K562 (cell line): Measurements from ENCODE around the gene TMCC1. TPM values are rescaled to one million over a fixed set of nuclear protein-coding genes. Genes with fewer than 3 reads are reported as not detected.

ENCODE experiments used
- ATAC-seq: fragments of 200-7000 bp; cut with Tn5 transposase; 3 replicates; pipeline ENCODE4 v1.9.1; 2020; ENCODE audit warnings: moderate library complexity
- BruUV-seq: library from RNA; stranded (reverse); fragments of 400-500 nt; replicated peaks from 2 replicates; lab custom pipeline; 2021; lab: Mats Ljungman, UMichigan
- CTCF ChIA-PET: fragments of 300-600 bp; formaldehyde crosslinking; extraction: SDS; loops from one replicate; lab custom pipeline; 2021; ENCODE audit warnings: low intra/inter-chr PET ratio; lab: Yijun Ruan, JAX
- POLR2A ChIA-PET: fragments of 300-600, 350-650 bp; sonication (Branson Sonifier 250); formaldehyde crosslinking; extraction: SDS; loops from one replicate; lab custom pipeline; 2021; ENCODE audit warnings: antibody characterized with exemption, inconsistent platforms; lab: Yijun Ruan, JAX
- DNase-seq, 4 experiments: peaks; one replicate each; pipeline versions ENCODE4 v3.0.0 to v3.0.0-alpha.2; 2011 to 2018; ENCODE audit warnings: low spot score in 3 of 4, mixed read lengths in 3 of 4; ENCODE audit errors: extremely low read depth in 1 of 4
- FAIRE-seq: peaks from 2 replicates; lab custom pipeline; 2011; peaks lifted over from hg19 to GRCh38; lab: Jason Lieb, UNC
- H2AFZ ChIP-seq: 2 replicates; pipeline ENCODE4 v1.6.0; 2011; ENCODE audit warnings: low read depth, low read length, control low read depth, inconsistent platforms
- H3K27ac ChIP-seq: fragments of 200-600 bp; 3 replicates; pipeline ENCODE4 v1.8.0; 2011; ENCODE audit warnings: low read depth, mild to moderate bottlenecking, control low read depth, inconsistent platforms, low read length, moderate library complexity, mixed read lengths; ENCODE audit errors: extremely low read depth
- H3K27me3 ChIP-seq, 2 experiments: fragments of 300-600 bp in 1 of 2; 2 replicates in 1 of 2; 3 replicates in 1 of 2; pipeline versions ENCODE4 v1.6.0 to v1.8.0; 2011; ENCODE audit warnings: inconsistent platforms in 2 of 2, low read length in 2 of 2, mild to moderate bottlenecking in 1 of 2, mixed read lengths in 1 of 2, moderate library complexity in 1 of 2; ENCODE audit not compliant: control insufficient read depth in 2 of 2, insufficient read depth in 2 of 2
- H3K36me3 ChIP-seq: fragments of 300-600 bp; 3 replicates; pipeline ENCODE4 v1.8.0; 2011; ENCODE audit warnings: mild to moderate bottlenecking, low read length, inconsistent platforms; ENCODE audit not compliant: control insufficient read depth, insufficient read depth
- H3K4me1 ChIP-seq, 2 experiments: fragments of 200-600 bp in 1 of 2; replicated peaks in 1 of 2; 2 replicates in 1 of 2; 3 replicates in 1 of 2; pipeline versions ENCODE4 v1.5.1 to v1.8.0; 2011; ENCODE audit warnings: inconsistent platforms in 2 of 2, low read length in 2 of 2, mild to moderate bottlenecking in 1 of 2, mixed read lengths in 1 of 2, moderate library complexity in 1 of 2; ENCODE audit not compliant: control insufficient read depth in 2 of 2, insufficient read depth in 2 of 2
- H3K4me2 ChIP-seq: 2 replicates; pipeline ENCODE4 v1.6.1; 2011; ENCODE audit warnings: low read length, control low read depth, inconsistent platforms, mixed read lengths; ENCODE audit not compliant: insufficient read depth
- H3K4me3 ChIP-seq: fragments of 200-600 bp; sonication (generic), shearing (Covaris generic); 2 replicates; pipeline ENCODE4 v1.5.1; 2016; ENCODE audit warnings: control low read depth, inconsistent platforms
- H3K79me2 ChIP-seq: fragments of 200-600 bp; 3 replicates; pipeline ENCODE4 v1.8.0; 2011; ENCODE audit warnings: low read length, inconsistent platforms; ENCODE audit not compliant: control insufficient read depth, insufficient read depth
- H3K9ac ChIP-seq, 2 experiments: 2 replicates each; pipeline versions ENCODE4 v1.6.0 to v1.6.1; 2011; ENCODE audit warnings: low read depth in 2 of 2, low read length in 2 of 2, control low read depth in 1 of 2, inconsistent platforms in 1 of 2, mild to moderate bottlenecking in 1 of 2, mixed read lengths in 1 of 2; ENCODE audit not compliant: insufficient read depth in 1 of 2
- H3K9me1 ChIP-seq: one replicate; pipeline ENCODE4 v1.6.0; 2011; ENCODE audit warnings: inconsistent platforms, mild to moderate bottlenecking, low read length, moderate library complexity; ENCODE audit not compliant: control insufficient read depth, insufficient read depth
- H3K9me3 ChIP-seq: replicated peaks from 2 replicates; pipeline ENCODE4 v1.5.1; 2011; ENCODE audit warnings: low read depth, low read length, inconsistent platforms; ENCODE audit not compliant: control insufficient read depth, insufficient read depth
- H4K20me1 ChIP-seq: replicated peaks from 2 replicates; pipeline ENCODE4 v1.6.1; 2011; ENCODE audit warnings: low read length, inconsistent platforms, mixed read lengths; ENCODE audit not compliant: control insufficient read depth, insufficient read depth
- ADNP ChIP-seq: fragments of 200-800 bp; sonication (Bioruptor generic); IDR thresholded peaks from 2 replicates; pipeline ENCODE4 v1.6.1; 2016; ENCODE audit warnings: missing genetic modification characterization, missing compliant biosample characterization
- BCOR ChIP-seq: fragments of 450-650 bp; IDR thresholded peaks from 2 replicates; pipeline ENCODE4 v1.6.1; 2016
- EGR1 ChIP-seq: fragments of 450-650 bp; conservative IDR thresholded peaks from 2 replicates; pipeline ENCODE4 v1.6.1; 2017; ENCODE audit warnings: mild to moderate bottlenecking
- GATAD2A ChIP-seq: fragments of 450-650 bp; IDR thresholded peaks from 2 replicates; pipeline ENCODE4 v1.6.1; 2017
- HMG20A ChIP-seq: fragments of 450-650 bp; formaldehyde crosslinking; conservative IDR thresholded peaks from 2 replicates; pipeline ENCODE4 v1.4.0; 2020; ENCODE audit warnings: mild to moderate bottlenecking, mixed read lengths
- KDM1A ChIP-seq, 2 experiments: fragments of 450-650 bp; IDR thresholded peaks; 2 replicates each; pipeline ENCODE4 v1.6.1; 2016; ENCODE audit warnings: mild to moderate bottlenecking in 2 of 2
- RBM25 ChIP-seq: fragments of 200-400 bp; formaldehyde crosslinking; IDR thresholded peaks from 2 replicates; pipeline ENCODE4 v1.6.1; 2018; ENCODE audit warnings: low read length, low read depth, moderate library complexity; ENCODE audit not compliant: severe bottlenecking
- RCOR1 ChIP-seq, 2 experiments: IDR thresholded peaks; 2 replicates each; pipeline ENCODE4 v1.6.1; 2012; ENCODE audit warnings: low read depth in 2 of 2, low read length in 2 of 2, borderline replicate concordance in 1 of 2, improper control_type of control experiment in 1 of 2
- SPI1 ChIP-seq: IDR thresholded peaks from 2 replicates; pipeline ENCODE4 v1.6.1; 2011; ENCODE audit warnings: low read depth, low read length, control low read depth, borderline replicate concordance
- STAG1 ChIP-seq: sonication (generic); formaldehyde crosslinking; IDR thresholded peaks from 2 replicates; pipeline ENCODE4 v1.5.0; 2020; ENCODE audit warnings: missing genetic modification reagents, borderline replicate concordance
- TFAP4 ChIP-seq: sonication (generic); formaldehyde crosslinking; IDR thresholded peaks from 2 replicates; pipeline ENCODE4 v1.8.0; 2022; ENCODE audit warnings: missing genetic modification reagents, mild to moderate bottlenecking, moderate library complexity, borderline replicate concordance
- WGBS: fragments of 100-300 bp; shearing (Covaris generic); methylation state at CpG from one replicate; pipeline ENCODE4 v1.1.6; 2016; ENCODE audit warnings: low coverage, mixed read lengths; ENCODE audit not compliant: insufficient coverage; ENCODE audit errors: missing lambda C conversion rate; 5-methylcytosine and 5-hydroxymethylcytosine counted together
- in situ Hi-C: fragments of 300-500 bp; cut with MboI; formaldehyde crosslinking; loops from 4 replicates; pipeline ENCODE4 v1.15.0; 2018; ENCODE audit warnings: inconsistent platforms, mixed read lengths
- intact Hi-C: fragments of 100-400 bp; cut with micrococcal nuclease; formaldehyde crosslinking; loops from 2 replicates; pipeline ENCODE4 v1.14.2; 2022
- polyA plus RNA-seq, 8 experiments: library from polyadenylated mRNA; depleted of rRNA in 4 of 8; stranded (reverse) in 5 of 8; unstranded in 3 of 8; fragments of >200 nt; fragmentation: Nextera tagmentation in 2 of 8; fragmentation: Illumina TruSeq in 1 of 8; extraction: Ambion mirVana in 2 of 8; extraction: Trizol in 1 of 8; gene quantifications; 2 replicates each; pipeline versions ENCODE4 v1.2.1 to v1.2.3, GENCODE V29; 2011 to 2014; ENCODE audit warnings: inconsistent platforms in 1 of 8, missing spikeins in 1 of 8
- total RNA-seq, 7 experiments: library from RNA; depleted of rRNA in 6 of 7; stranded (reverse); fragments of >200 nt in 6 of 7; fragmentation: Illumina TruSeq in 2 of 7; extraction: Trizol in 2 of 7; gene quantifications; 2 replicates each; pipeline versions ENCODE4 v1.2.1 to v1.2.3, GENCODE V29; 2011 to 2021; ENCODE audit warnings: low replicate concordance in 1 of 7

The TMCC1 gene
- total and polyA plus RNA-seq, 9 of the 15 experiments (the other 6 are each of a cell fraction or from before 2014, with no cell fraction given) = 0.89 to 8.7 (median 4.0) TPM

GRCh38 chr3:129599073-129599472 is 294.4 kb downstream of the TMCC1 start (continued):
- TF ChIP-seq BCOR (peak; percentile 5), TFAP4 (CRISPR knock-in tag) (no peak), RBM25 (peak; percentile 58)

GRCh38 chr3:129598484-129598883 is 295.0 kb downstream of the TMCC1 start:
- peaks cover 4% of the 10 kb centered on the region; the same call in 1 of the 2 replicates for H4K20me1 ChIP-seq
- ATAC-seq = no peak
- 89% methylated on average over 7 of the region's 11 CpGs for WGBS
- no peaks in the 10 kb centered on the region for H3K9me3 ChIP-seq
- H3K4me3 ChIP-seq = no peak overlapping the region
- H2AFZ ChIP-seq = no peak overlapping the region
- no peak for DNase-seq
- ChIA-PET CTCF (no interaction called here), POLR2A (no interaction called here)
- H3K36me3 ChIP-seq = peaks cover 5% of the 10 kb centered on the region; the same call in 1 of the 3 replicates
- H3K4me2 ChIP-seq = no peak overlapping the region
- no TSS peak for BruUV-seq
- TF ChIP-seq SPI1 (no peak), STAG1 (CRISPR knock-in tag) (no peak), BCOR (peak; percentile 75; the same call in 1 of the 2 replicates), ADNP (peak; percentile 71), RBM25 (peak; percentile 85), HMG20A (CRISPR knock-in tag) (no peak), EGR1 (peak; percentile 12; the same call in 1 of the 2 replicates), RCOR1 (IDR thresholded peaks at IDR 0.05; ENCODE audit: borderline replicate concordance in 1 of 2, low read depth in 2 of 2, low read length in 2 of 2) (peak in 1 of 2 experiments; percentile 33; a peak in 1 of 4 replicates), GATAD2A (no peak), KDM1A (IDR thresholded peaks at IDR 0.05) (peak; percentile 58 to 83)
- H3K27me3 ChIP-seq = no peaks in the 10 kb centered on the region
- FAIRE-seq = no peak
- intact Hi-C loops (no loop called here), in situ Hi-C loops (no loop called here)
- H3K9me1 ChIP-seq = no peaks in the 10 kb centered on the region
- peaks cover 75% of the 10 kb centered on the region for H3K79me2 ChIP-seq
- peaks cover 35 to 70% of the 10 kb centered on the region in 2 experiments for H3K4me1 ChIP-seq
- no peak overlapping the region; the same call in 2 of the 3 replicates for H3K27ac ChIP-seq
- H3K9ac ChIP-seq = peak overlapping the region in 1 of 2 experiments; percentile 72; a peak in 1 of 4 replicates
